ENCODE results near the gene COQ10A. TPM values are rescaled to one million over a fixed set of nuclear protein-coding genes. Genes with fewer than 3 reads are reported as not detected.

COQ10A gene
- total RNA-seq, 1 experiment from 2014 or later, result 24.4 TPM

DNA sequence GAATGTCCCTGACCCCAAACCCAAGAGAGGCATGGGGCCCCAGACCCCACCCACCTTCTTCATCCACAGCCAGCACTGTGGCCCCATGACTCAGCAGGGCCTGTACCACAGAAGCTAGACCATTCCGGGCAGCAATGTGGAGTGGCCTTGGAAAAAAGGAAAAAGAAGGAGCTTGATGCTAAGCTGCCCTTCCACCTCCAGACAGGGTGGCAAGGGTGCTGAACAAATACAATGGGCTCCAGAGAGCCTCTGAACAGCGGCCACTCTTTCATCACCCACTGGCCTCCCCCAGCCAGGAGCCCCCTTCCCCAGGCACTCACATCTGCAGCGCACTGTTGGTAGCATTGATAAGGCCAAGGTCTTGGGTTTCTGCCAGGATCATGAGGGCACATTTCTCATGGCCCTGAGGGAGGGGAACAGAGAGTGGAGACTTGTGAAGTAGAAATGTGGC is 23.0 kb upstream of the COQ10A start (continued):
- TF ChIP-seq AR (CRISPR knock-in tag; IDR thresholded peaks at IDR 0.05) (no peak), ZNF416 (CRISPR knock-in tag; IDR thresholded peaks at IDR 0.05) (no peak), IRF1 (CRISPR knock-in tag; IDR thresholded peaks at IDR 0.05) (no peak), NFATC4 (CRISPR knock-in tag; IDR thresholded peaks at IDR 0.05) (no peak), PRRX2 (CRISPR knock-in tag; IDR thresholded peaks at IDR 0.05) (no peak)

DNA sequence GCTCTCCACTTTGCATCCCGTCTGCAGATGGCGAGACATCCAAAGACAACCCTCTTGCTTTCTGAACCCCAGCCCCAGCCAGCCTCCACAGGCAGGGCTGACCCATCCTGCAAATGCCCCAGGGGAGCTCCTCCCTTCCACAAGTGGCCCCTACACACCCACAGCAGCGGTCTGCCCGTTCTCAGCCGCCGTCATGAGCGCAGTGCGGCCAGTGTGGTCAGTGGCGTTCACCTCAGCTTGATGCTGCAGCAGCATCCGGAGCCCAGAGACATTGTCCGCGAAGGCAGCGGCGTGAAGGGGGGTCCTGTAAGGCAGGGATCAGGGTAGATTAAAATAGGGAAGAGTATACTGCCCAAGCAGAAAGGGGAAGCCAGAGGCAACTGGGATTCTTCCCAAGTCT is 22.2 kb upstream of the COQ10A start:
- Mint-ChIP-seq H3K36me3 (peaks cover 68% of the 10 kb centered on the region), H3K4me3 (no peak overlapping the region), H3K27me3 (ENCODE audit: low read depth) (no peaks in the 10 kb centered on the region), H3K9me3 (no peaks in the 10 kb centered on the region), H3K27ac (no peak overlapping the region), H3K4me1 (no peaks in the 10 kb centered on the region)
- ChIA-PET CTCF (no interaction called here), POLR2A (no interaction called here)
- no peak for TF ChIP-seq EMX1 (CRISPR knock-in tag; IDR thresholded peaks at IDR 0.05)
- no peak for TF ChIP-seq GTF2I (CRISPR knock-in tag; conservative IDR thresholded peaks at IDR 0.05)
- no peak for TF ChIP-seq IRF1 (CRISPR knock-in tag; IDR thresholded peaks at IDR 0.05)
- no peak for TF ChIP-seq SP1 (CRISPR knock-in tag; conservative IDR thresholded peaks at IDR 0.05)
- TF ChIP-seq, protein P1, sequence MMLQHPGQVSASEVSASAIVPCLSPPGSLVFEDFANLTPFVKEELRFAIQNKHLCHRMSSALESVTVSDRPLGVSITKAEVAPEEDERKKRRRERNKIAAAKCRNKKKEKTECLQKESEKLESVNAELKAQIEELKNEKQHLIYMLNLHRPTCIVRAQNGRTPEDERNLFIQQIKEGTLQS (CRISPR knock-in tag; conservative IDR thresholded peaks at IDR 0.05), result no peak
- no peak for TF ChIP-seq GRHL2 (CRISPR knock-in tag; IDR thresholded peaks at IDR 0.05; ENCODE audit: insufficient replicate concordance, severe bottlenecking)
- TF ChIP-seq ZNF138 (CRISPR knock-in tag; conservative IDR thresholded peaks at IDR 0.05), result no peak
- no peak for TF ChIP-seq OVOL2 (CRISPR knock-in tag; IDR thresholded peaks at IDR 0.05; ENCODE audit: borderline replicate concordance)
- no peak for TF ChIP-seq ZNF232 (CRISPR knock-in tag; IDR thresholded peaks at IDR 0.05)
- TF ChIP-seq ELF4 (CRISPR knock-in tag; IDR thresholded peaks at IDR 0.05; ENCODE audit: low read depth), result no peak
- TF ChIP-seq, protein P2, sequence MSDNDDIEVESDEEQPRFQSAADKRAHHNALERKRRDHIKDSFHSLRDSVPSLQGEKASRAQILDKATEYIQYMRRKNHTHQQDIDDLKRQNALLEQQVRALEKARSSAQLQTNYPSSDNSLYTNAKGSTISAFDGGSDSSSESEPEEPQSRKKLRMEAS (CRISPR knock-in tag; IDR thresholded peaks at IDR 0.05), result no peak
- TF ChIP-seq, protein P3, sequence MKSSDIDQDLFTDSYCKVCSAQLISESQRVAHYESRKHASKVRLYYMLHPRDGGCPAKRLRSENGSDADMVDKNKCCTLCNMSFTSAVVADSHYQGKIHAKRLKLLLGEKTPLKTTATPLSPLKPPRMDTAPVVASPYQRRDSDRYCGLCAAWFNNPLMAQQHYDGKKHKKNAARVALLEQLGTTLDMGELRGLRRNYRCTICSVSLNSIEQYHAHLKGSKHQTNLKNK (CRISPR knock-in tag; IDR thresholded peaks at IDR 0.05), result no peak
- ATAC-seq (no peak), DNase-seq (ENCODE audit: low spot score) (no peak)

- Mint-ChIP-seq H3K4me3 (no peak overlapping the region), H3K36me3 (peaks cover 63% of the 10 kb centered on the region), H3K27me3 (ENCODE audit: low read depth) (no peaks in the 10 kb centered on the region), H3K4me1 (no peaks in the 10 kb centered on the region), H3K9me3 (no peaks in the 10 kb centered on the region), H3K27ac (no peak overlapping the region)
- CTCF ChIA-PET, result interaction anchor here (0.6 to 2.6 kb wide), 5 partner anchors 10 to 129 kb away, joined by 3 to 9 read pairs (median 3); partner anchors contain the start of genes ANKRD52 and ZC3H10
- ATAC-seq (no peak), DNase-seq (ENCODE audit: low spot score) (no peak)
- POLR2A ChIA-PET, result interaction anchor here (0.5 kb wide), 2 partner anchors 17 to 68 kb away, joined by 3 to 4 read pairs; partner anchors contain the start of gene CNPY2
- TF ChIP-seq AR (CRISPR knock-in tag; IDR thresholded peaks at IDR 0.05) (no peak), ZNF416 (CRISPR knock-in tag; IDR thresholded peaks at IDR 0.05) (no peak), ZNF423 (CRISPR knock-in tag; IDR thresholded peaks at IDR 0.05) (no peak), ATF2 (CRISPR knock-in tag; IDR thresholded peaks at IDR 0.05; ENCODE audit: borderline replicate concordance, low read depth) (no peak), MXD4 (CRISPR knock-in tag; IDR thresholded peaks at IDR 0.05; ENCODE audit: borderline replicate concordance) (no peak), CDX4 (CRISPR knock-in tag; IDR thresholded peaks at IDR 0.05; ENCODE audit: borderline replicate concordance) (no peak), ETV6 (CRISPR knock-in tag; IDR thresholded peaks at IDR 0.05) (no peak), TEAD1 (CRISPR knock-in tag; IDR thresholded peaks at IDR 0.05) (no peak), JAZF1 (CRISPR knock-in tag; IDR thresholded peaks at IDR 0.05) (no peak), GTF2I (CRISPR knock-in tag; conservative IDR thresholded peaks at IDR 0.05) (no peak), NFYB (CRISPR knock-in tag; conservative IDR thresholded peaks at IDR 0.05; ENCODE audit: low read depth) (no peak)
These were observed 18.8 kb upstream of the COQ10A start for GRCh38 chr12:56247923-56248322.
